Omental fat pad (tissue), 4 donors: ENCODE measurements around the gene UBIAD1. TPM values are rescaled to one million over a fixed set of nuclear protein-coding genes. Genes with fewer than 3 reads are reported as not detected.

Experiments used
- ATAC-seq: fragments of 150-250 bp; one replicate; pipeline ENCODE4 v1.9.1; 2016; ENCODE audit warnings: mild to moderate bottlenecking, moderate library complexity; ENCODE audit not compliant: low FRiP score
- DNase-seq: peaks from one replicate; pipeline ENCODE4 v3.0.0-alpha.2; 2019; ENCODE audit warnings: low spot score
- small RNA-seq: library from RNA; depleted of rRNA; stranded (forward); fragments of <200 nt; gene quantifications from one replicate; pipeline ENCODE3, GENCODE V24; 2016
- total RNA-seq, 4 donors: library from RNA; depleted of rRNA; stranded (reverse); fragments of >200 nt; gene quantifications; one replicate each; pipeline ENCODE4 v1.1.0, GENCODE V29; 2016
- TF ChIP-seq, protein P1 (sequence below), 3 donors: fragments of 450-650 bp; IDR thresholded peaks; one replicate each; pipeline ENCODE4 v1.5.1; 2016 to 2017; ENCODE audit warnings: antibody characterized with exemption in 3 of 3, mild to moderate bottlenecking in 3 of 3, moderate library complexity in 2 of 3

UBIAD1 gene
- total RNA-seq, 4 donors from 2014 or later = 9.3 to 28.2 (median 12.2) TPM

DNA sequence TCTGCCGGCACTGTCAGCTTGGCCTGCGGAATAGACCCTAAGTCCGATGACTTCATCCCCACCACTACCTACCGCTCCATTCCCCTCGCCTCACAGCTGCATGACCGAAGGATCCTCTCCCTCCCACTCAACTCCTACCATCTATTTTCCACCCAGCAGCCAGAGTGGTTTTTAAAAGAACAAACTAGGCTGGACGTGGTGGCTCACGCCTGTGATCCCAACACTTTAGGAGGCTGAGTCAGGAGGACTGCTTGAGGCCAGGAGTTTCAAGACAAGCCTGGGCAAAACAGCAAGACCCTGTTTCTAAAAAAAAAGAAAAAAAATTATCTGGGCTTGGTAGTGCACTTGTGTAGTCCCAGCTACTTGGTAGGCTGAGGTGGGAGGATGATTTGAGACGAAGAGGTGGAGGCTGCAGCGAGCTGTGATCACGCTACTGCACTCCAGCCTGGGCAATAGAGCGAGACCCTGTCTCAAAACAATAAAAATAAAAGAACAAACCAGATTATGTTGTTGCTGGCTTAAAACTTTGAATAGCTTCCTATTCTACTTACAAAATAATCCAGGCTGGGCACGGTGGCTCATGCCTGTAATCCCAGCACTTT lies 59.0 kb downstream of the UBIAD1 start:
- no peak for ATAC-seq

DNA sequence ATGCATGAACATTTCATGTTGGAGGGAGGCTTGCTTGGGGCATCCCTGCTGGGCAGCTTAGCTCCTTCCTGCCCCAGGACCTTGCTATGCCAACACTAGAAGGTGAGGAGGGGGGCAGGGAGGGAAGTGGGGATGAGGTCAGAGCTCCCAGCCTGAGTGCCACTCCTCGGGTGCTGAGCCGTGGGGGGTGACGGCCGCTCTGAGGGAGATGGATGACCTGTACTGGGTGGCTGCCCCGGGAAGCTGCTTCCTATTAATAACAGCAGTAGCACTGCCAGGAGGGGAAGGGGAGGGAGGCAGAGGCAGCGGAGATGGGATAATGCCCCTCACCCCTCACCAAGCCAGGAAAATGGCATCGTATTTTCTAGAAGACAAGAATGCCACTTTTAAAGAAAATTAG lies 60.6 kb downstream of the UBIAD1 start:
- TF ChIP-seq, protein P1, sequence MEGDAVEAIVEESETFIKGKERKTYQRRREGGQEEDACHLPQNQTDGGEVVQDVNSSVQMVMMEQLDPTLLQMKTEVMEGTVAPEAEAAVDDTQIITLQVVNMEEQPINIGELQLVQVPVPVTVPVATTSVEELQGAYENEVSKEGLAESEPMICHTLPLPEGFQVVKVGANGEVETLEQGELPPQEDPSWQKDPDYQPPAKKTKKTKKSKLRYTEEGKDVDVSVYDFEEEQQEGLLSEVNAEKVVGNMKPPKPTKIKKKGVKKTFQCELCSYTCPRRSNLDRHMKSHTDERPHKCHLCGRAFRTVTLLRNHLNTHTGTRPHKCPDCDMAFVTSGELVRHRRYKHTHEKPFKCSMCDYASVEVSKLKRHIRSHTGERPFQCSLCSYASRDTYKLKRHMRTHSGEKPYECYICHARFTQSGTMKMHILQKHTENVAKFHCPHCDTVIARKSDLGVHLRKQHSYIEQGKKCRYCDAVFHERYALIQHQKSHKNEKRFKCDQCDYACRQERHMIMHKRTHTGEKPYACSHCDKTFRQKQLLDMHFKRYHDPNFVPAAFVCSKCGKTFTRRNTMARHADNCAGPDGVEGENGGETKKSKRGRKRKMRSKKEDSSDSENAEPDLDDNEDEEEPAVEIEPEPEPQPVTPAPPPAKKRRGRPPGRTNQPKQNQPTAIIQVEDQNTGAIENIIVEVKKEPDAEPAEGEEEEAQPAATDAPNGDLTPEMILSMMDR (IDR thresholded peaks at IDR 0.05) = no peak
- ATAC-seq (no peak), DNase-seq (no peak)

More for the DNA sequence above, 59.0 kb downstream of the UBIAD1 start:
- DNase-seq = no peak
- TF ChIP-seq, protein P1 (IDR thresholded peaks at IDR 0.05) = no peak

DNA sequence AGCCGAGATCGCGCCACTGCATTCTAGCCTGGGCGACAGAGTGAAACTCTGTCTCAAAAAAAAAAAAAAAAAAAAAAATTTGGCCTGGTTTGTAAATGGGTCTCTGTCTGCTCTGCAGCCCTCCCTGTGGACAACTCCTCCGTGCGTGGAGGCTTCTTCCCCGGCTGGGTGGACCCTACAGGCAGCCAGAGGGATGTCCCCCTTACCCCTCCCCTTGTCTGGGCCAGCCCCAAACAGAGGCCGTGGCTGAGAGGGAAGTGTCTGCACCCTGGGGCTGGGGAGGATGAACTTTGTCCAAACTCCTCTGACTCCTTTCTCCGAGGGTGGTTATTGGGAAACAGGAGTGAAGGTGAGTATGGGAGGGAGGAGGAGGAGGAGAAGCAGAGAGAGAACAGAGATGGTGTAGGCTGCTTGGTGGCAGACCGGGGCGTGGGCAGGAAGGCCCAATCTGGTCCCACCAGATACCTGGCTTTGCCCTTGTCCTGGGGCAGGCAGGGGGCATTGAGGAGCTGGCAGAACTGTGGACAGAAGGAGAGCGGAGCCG lies 61.3 kb downstream of the UBIAD1 start:
- DNase-seq (no peak), ATAC-seq (no peak)
- TF ChIP-seq, protein P1 (IDR thresholded peaks at IDR 0.05) = no peak

DNA sequence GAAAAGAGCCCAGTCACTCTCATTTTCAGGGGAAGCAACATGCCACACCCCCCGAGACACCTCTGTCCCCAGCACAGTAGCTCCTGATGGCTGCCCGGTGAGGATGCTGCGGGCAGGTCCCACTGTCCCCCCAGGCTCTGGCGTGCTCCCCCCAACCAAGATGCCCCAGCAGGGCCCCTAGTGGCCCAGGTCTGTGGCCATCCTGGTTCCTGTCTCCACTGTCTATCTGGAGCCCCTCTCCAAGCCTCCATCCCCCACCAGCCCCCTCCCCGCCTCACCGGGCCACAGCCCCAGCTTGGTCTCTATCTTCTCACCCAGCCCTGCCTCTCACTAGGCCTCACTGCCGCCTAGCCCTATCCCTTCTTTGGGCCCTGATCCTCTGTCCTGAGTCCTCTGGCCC lies 61.8 kb downstream of the UBIAD1 start:
- TF ChIP-seq, protein P1 (IDR thresholded peaks at IDR 0.05) = no peak
- DNase-seq = no peak
- no peak for ATAC-seq

DNA sequence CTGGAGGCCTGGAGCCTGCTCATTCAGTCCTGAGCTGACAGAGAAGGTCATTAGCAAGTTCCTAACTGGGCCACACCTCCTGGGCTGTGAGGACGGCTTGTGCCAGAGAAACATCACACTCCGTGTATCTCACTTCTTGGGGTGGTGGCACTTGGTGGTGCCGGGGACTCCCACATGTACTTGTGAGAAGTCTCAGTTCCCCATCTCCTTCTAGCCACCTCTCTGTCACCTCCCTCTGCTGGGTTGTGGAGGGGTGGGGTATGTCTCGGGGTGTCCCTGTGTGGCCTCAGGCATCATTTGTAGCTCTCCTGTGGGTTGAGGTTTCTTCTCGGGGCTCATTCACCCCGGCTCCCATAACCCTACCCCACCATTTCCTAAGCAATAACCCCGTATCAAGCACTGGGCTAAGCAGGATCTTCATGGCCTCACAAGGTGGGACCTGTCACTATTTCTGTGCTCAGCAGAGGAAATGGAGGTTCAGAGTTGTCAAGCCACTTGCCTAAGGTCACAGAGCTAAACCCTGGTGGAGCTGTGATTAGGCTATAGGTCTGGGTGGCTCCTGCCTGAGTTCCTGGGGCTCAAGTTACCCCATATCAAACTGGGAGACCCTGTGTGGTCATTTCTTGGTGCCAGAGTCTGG lies 62.5 kb downstream of the UBIAD1 start:
- ATAC-seq (no peak), DNase-seq (no peak)
- TF ChIP-seq, protein P1 (IDR thresholded peaks at IDR 0.05) = no peak

DNA sequence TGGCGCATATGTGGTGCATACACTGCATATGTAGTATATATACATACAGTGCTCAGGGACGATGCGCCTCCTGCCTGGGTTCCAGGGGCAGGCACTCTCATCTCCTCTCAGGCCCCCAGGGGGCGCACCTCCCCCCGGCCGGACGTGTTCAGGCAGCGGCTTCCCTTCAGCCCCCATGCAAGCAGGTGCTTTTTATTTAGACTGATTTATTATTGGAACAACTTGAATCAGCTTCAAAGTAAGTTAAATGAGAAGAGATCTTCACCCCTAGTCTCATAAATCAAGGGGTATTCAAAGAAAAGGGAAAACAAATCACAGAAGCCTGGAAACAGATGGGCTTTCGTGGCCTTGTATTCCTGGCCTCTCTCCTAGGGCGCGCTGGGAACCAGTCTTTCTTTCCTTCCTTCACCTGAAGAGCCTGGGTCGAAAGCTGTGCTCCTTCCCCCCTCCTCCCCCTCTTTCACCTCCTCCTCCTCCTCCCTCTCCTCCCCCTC lies 64.6 kb downstream of the UBIAD1 start:
- ATAC-seq (no peak), DNase-seq (no peak)
- TF ChIP-seq, protein P1 (IDR thresholded peaks at IDR 0.05) = no peak

Small RNAs within 50 kb of the gene (small RNA-seq; reads per million reads assigned to genes)
- gene RNU6-291P = not detected
- not detected for gene RPL39P6

Other genes starting within 250 kb of the UBIAD1 start
- gene MASP2, start 226.0 kb upstream of the UBIAD1 start, total RNA-seq = under 1 TPM in 1 of 4 donors, not detected in 3; 0.19 TPM
- gene SRM, start 213.2 kb upstream of the UBIAD1 start, total RNA-seq = 100 to 1,000 TPM in 1 of 4 donors, 10 to 100 TPM in 3; 37.5 to 143 (median 53.8) TPM
- gene EXOSC10, start 173.3 kb upstream of the UBIAD1 start, total RNA-seq = 10 to 100 TPM; 39.7 to 65.4 (median 56.9) TPM
- 10 to 100 TPM; 11.0 to 38.7 (median 16.9) TPM for gene ANGPTL7, start 83.8 kb upstream of the UBIAD1 start, total RNA-seq
- gene MTOR, start 10.6 kb upstream of the UBIAD1 start, total RNA-seq = 10 to 100 TPM; 38.0 to 48.2 (median 43.6) TPM
- under 1 TPM in 1 of 4 donors, not detected in 3; 0.09 TPM for gene DISP3, start 206.0 kb downstream of the UBIAD1 start, total RNA-seq